Occipital lobe (tissue), 2 donors: ENCODE results near the gene NAPSA. TPM values are rescaled to one million over a fixed set of nuclear protein-coding genes. Genes with fewer than 3 reads are reported as not detected.

Experiments
- DNase-seq: peaks from one replicate; lab custom pipeline; 2025; lab: John Stamatoyannopoulos, UW
- total RNA-seq: library from RNA; depleted of rRNA; stranded (reverse); fragments of >200 nt; gene quantifications from one replicate; pipeline ENCODE4 v1.2.3, GENCODE V29; 2014

The NAPSA gene
- total RNA-seq, 1 donor from 2014 or later: 0.16 TPM

- no peak for DNase-seq
Observed at GRCh38 chr19:50317115-50317514, 48.3 kb downstream of the NAPSA start.

DNA sequence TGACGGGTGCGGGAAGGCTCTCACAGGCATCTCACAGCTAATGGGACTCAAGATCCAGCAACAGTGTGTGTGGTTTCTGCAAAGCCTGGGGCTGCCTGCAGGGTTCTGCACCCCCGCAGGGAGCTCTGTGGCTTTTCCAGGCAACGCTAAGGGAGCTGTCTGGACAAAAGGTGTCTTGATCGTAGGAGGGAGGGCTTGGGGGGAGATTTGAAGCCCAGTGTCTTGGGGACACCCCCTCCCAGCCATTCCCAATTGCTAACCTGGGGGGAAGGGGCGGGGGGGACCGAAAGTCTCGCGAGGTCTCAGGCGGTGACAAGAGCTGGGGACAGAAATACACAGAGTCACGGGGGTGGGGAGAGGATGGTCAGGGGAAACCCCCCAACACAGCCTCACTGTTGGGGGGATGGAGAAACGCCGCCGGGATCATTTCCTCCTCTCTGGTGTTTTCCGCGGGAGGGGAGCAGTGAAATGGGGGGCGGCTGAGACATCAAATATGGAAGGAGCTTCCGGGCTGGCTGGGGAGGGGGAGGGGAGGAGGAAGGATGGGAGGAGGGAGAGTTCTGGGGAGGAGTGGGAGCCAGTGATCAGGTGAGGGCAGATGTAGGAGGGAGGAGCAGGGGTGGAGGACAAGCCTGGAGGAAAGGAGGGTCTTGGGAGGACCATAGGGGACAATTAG, 49.5 kb downstream of the NAPSA start:
- DNase-seq: no peak

DNA sequence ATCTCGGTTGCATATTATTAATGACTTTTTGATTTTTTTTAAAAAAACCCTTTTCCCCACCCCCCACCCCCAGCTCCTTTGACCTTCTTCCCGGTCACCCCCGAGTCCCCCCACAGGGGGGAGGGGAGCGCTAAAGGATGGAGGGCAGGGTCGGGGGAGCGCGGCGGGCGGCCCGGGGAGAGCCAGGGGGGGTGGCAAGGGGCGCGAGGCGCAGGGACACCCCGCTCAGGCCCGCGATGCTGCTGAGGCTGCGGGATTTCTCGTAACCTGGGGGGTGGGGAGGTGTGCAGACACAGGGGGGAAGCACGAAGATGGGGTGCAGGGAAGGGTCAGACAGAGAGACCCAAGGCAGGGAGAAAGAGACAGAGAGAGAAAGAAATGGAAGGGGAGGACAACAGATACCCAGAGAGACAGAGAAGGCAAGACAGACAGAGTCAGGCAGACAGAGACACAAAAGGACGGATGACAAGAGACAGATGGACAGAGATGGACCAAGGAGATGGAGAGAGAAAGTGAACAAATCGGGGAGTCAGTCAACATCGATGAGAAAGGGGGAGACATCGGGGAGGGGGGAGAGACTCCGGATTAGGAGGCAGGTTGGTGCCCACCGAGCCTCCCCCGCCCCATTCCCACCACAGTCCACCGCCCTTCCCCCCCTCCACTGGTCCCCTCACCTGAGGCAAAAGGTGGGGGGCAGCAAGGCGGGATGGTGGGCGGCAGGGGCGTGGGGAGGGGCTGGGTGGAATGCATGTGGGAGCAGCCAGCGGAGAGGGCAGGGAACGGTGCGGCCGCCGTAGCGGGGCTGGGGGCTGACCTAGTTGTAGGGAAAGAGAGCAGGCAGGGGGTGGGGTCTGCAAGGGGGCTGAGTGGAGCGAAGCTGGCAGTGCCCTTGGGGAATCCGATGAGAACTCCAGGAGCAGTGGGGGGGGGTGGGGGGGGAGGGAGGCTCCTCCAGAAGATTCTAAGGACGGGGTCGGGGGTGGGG, 50.4 kb downstream of the NAPSA start:
- no peak for DNase-seq

GRCh38 chr19:50313812-50314536, 51.5 kb downstream of the NAPSA start:
- DNase-seq: no peak

GRCh38 chr19:50312967-50313811, 52.2 kb downstream of the NAPSA start:
- no peak for DNase-seq

GRCh38 chr19:50311723-50312635, 53.5 kb downstream of the NAPSA start:
- DNase-seq: peak; percentile 25

DNA sequence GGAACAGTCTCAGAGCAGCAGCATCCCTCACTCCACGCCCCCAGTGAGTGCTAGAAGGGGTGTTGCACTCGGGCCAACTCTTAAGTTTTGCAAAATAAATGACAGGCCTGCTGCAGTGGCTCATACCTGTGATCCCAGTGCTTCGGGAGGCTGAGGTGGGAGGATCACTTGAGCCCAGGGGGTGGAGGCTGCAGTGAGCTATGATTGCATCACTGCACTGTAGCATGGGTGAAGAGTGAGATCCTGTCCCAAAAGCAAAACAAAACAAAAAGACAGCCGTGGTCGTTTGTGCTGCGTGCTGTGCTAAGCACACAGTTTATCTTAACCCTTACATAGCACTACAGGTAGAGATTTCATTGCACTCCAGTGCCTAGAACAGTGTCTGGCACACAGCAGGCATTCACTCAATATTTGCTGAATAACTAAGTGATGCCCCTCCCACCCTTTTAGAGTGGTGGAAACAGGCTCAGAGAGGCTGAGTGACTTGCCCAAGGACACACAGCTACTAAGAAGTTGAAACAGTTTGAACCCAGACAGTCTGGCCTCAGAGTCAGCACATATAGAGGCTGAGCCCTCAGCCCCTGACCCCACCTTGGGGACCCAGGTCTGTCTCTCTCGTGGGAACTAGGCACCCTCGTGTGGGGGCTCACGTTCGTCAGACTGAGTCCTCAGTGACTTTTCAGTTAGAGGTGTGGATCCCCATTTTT, 54.5 kb downstream of the NAPSA start:
- DNase-seq: no peak

- DNase-seq: no peak
Observed at GRCh38 chr19:50309396-50310125, 55.9 kb downstream of the NAPSA start.

DNA sequence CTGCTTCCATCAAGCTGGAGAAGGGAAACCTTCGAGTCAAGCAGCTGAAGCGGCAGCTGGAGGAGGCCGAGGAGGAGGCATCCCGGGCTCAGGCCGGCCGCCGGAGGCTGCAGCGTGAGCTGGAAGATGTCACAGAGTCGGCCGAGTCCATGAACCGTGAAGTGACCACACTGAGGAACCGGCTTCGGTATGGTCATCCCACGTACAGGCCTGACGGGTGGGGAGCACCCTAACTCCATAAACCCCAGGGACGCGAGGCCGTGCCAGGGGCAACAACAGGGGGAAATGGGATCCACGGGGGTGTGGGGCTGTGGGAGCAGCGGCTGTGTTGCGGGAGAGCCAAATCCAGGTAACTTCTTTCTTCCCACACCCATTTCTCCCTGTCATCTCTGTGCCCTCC, 56.4 kb downstream of the NAPSA start:
- no peak for DNase-seq

Other genes with a start within 250 kb of the NAPSA start
- not detected for gene IZUMO2, start 202.4 kb downstream of the NAPSA start, total RNA-seq
- gene MYH14, start 162.0 kb downstream of the NAPSA start, total RNA-seq: 0.94 TPM
- gene KCNC3, start 36.3 kb downstream of the NAPSA start, total RNA-seq: 2.3 TPM
- gene NR1H2, start 10.8 kb upstream of the NAPSA start, total RNA-seq: 18.9 TPM
- gene POLD1, start 18.7 kb upstream of the NAPSA start, total RNA-seq: 17.5 TPM
- not detected for gene SPIB, start 53.3 kb upstream of the NAPSA start, total RNA-seq
- gene MYBPC2, start 67.3 kb upstream of the NAPSA start, total RNA-seq: not detected
- 59.0 TPM for gene EMC10, start 110.9 kb upstream of the NAPSA start, total RNA-seq
- gene GARIN5A, start 111.2 kb upstream of the NAPSA start, total RNA-seq: 0.62 TPM
- 3.9 TPM for gene JOSD2, start 145.6 kb upstream of the NAPSA start, total RNA-seq
- gene ASPDH, start 148.3 kb upstream of the NAPSA start, total RNA-seq: 0.62 TPM
- gene LRRC4B, start 202.8 kb upstream of the NAPSA start, total RNA-seq: 75.8 TPM